SU-DHL-6 (cell line): Measurements from ENCODE around the gene TMEM163.

Experiments used
- CTCF ChIP-seq: fragments of 200-600 bp; sonication (generic); IDR thresholded peaks from one replicate; pipeline ENCODE4 v1.5.1; 2017; ENCODE audit warnings: antibody characterized with exemption, mild to moderate bottlenecking, low read length, moderate library complexity; ENCODE audit not compliant: insufficient read depth, poor library complexity, severe bottlenecking
- EZH2phosphoT487 ChIP-seq: fragments of 200-600 bp; sonication (generic), shearing (Covaris generic); conservative IDR thresholded peaks from 2 replicates; pipeline ENCODE4 v1.6.1; 2018; ENCODE audit warnings: mild to moderate bottlenecking, antibody characterized with exemption, low read length, moderate library complexity, mixed read lengths

- TF ChIP-seq CTCF (no peak), EZH2phosphoT487 (no peak)
These were observed 214.0 kb downstream of the TMEM163 start for GRCh38 chr2:134504586-134505336.
